ENCODE measurements around the gene KRT33B.
"Not testable (repeated sequence)": the region's sequence is repeated elsewhere in the genome, so short reads cannot be mapped to it uniquely, and the experiment has no call there.

KRT33B gene

GRCh38 chr17:41402161-41402560 is 32.5 kb upstream of the KRT33B start:
- Mint-ChIP-seq H3K9me3 (ENCODE audit: low read depth) (no peaks in the 10 kb centered on the region), H3K27ac (no peak overlapping the region), H3K4me1 (ENCODE audit: low read depth) (peaks cover 40% of the 10 kb centered on the region), H3K36me3 (peaks cover 2% of the 10 kb centered on the region), H3K4me3 (no peak overlapping the region), H3K27me3 (no peaks in the 10 kb centered on the region)

- Mint-ChIP-seq H3K27ac (no peak within 1 kb of the TSS), H3K4me3 (no peak within 1 kb of the TSS), H3K4me1 (ENCODE audit: low read depth) (peaks cover 12% of the 10 kb centered on the region), H3K9me3 (ENCODE audit: low read depth) (no peaks in the 10 kb centered on the region), H3K27me3 (no peaks in the 10 kb centered on the region), H3K36me3 (peaks cover 2% of the 10 kb centered on the region)
Observed at GRCh38 chr17:41396996-41397660, 27.5 kb upstream of the KRT33B start, which contains the start of gene KRT31. Gene KRT31, minus strand, starts transcription at chr17:41397608. Its CDS starts 69 bp downstream, at chr17:41397539.

GRCh38 chr17:41396340-41396739 is 26.7 kb upstream of the KRT33B start:
- Mint-ChIP-seq H3K27me3 (peaks cover 2% of the 10 kb centered on the region), H3K4me3 (no peak overlapping the region), H3K36me3 (peaks cover 2% of the 10 kb centered on the region), H3K27ac (no peak overlapping the region), H3K9me3 (ENCODE audit: low read depth) (no peaks in the 10 kb centered on the region), H3K4me1 (ENCODE audit: low read depth) (peaks cover 10% of the 10 kb centered on the region)

- Mint-ChIP-seq H3K4me3 (no peak overlapping the region), H3K27ac (no peak overlapping the region), H3K36me3 (peaks cover 2% of the 10 kb centered on the region), H3K27me3 (peaks cover 2% of the 10 kb centered on the region), H3K9me3 (ENCODE audit: low read depth) (no peaks in the 10 kb centered on the region), H3K4me1 (ENCODE audit: low read depth) (peaks cover 10% of the 10 kb centered on the region)
Observed at GRCh38 chr17:41395611-41396010, 26.0 kb upstream of the KRT33B start.

- H3K27me3 Mint-ChIP-seq; H3K4me3 Mint-ChIP-seq; H3K4me1 Mint-ChIP-seq (ENCODE audit: low read depth): not testable (repeated sequence)
Observed at GRCh38 chr17:41395044-41395443, 25.4 kb upstream of the KRT33B start.

GRCh38 chr17:41394254-41394996 is 24.8 kb upstream of the KRT33B start:
- H3K27ac Mint-ChIP-seq = no peak overlapping the region
- H3K4me3 Mint-ChIP-seq = no peak overlapping the region
- H3K27me3 Mint-ChIP-seq = peaks cover 2% of the 10 kb centered on the region
- H3K36me3 Mint-ChIP-seq = no peaks in the 10 kb centered on the region
- H3K9me3 Mint-ChIP-seq (ENCODE audit: low read depth) = no peaks in the 10 kb centered on the region
- peaks cover 6% of the 10 kb centered on the region for H3K4me1 Mint-ChIP-seq (ENCODE audit: low read depth)

More at GRCh38 chr17:41395044-41395443, 25.4 kb upstream of the KRT33B start:
- H3K9me3 Mint-ChIP-seq (ENCODE audit: low read depth); H3K36me3 Mint-ChIP-seq; H3K27ac Mint-ChIP-seq: not testable (repeated sequence)

- Mint-ChIP-seq H3K27ac (no peak overlapping the region), H3K4me1 (ENCODE audit: low read depth) (peaks cover 4% of the 10 kb centered on the region), H3K27me3 (peaks cover 2% of the 10 kb centered on the region), H3K9me3 (ENCODE audit: low read depth) (no peaks in the 10 kb centered on the region), H3K36me3 (no peaks in the 10 kb centered on the region), H3K4me3 (no peak overlapping the region)
Observed at GRCh38 chr17:41393826-41394225, 24.2 kb upstream of the KRT33B start.

GRCh38 chr17:41393294-41393693 is 23.7 kb upstream of the KRT33B start:
- no peaks in the 10 kb centered on the region for H3K36me3 Mint-ChIP-seq
- H3K27me3 Mint-ChIP-seq = peaks cover 2% of the 10 kb centered on the region
- H3K4me3 Mint-ChIP-seq = no peak overlapping the region
- peaks cover 7% of the 10 kb centered on the region for H3K4me1 Mint-ChIP-seq (ENCODE audit: low read depth)
- no peak overlapping the region for H3K27ac Mint-ChIP-seq
- no peaks in the 10 kb centered on the region for H3K9me3 Mint-ChIP-seq (ENCODE audit: low read depth)

GRCh38 chr17:41392278-41392677 is 22.7 kb upstream of the KRT33B start:
- Mint-ChIP-seq H3K27me3 (peaks cover 2% of the 10 kb centered on the region), H3K4me3 (no peak overlapping the region), H3K27ac (no peak overlapping the region), H3K9me3 (ENCODE audit: low read depth) (no peaks in the 10 kb centered on the region), H3K36me3 (peaks cover 1% of the 10 kb centered on the region), H3K4me1 (ENCODE audit: low read depth) (peaks cover 7% of the 10 kb centered on the region)

- peaks cover 2% of the 10 kb centered on the region for H3K9me3 Mint-ChIP-seq (ENCODE audit: low read depth)
Observed at GRCh38 chr17:41391535-41391934, 21.9 kb upstream of the KRT33B start.

GRCh38 chr17:41390411-41390938 is 20.9 kb upstream of the KRT33B start:
- Mint-ChIP-seq H3K9me3 (ENCODE audit: low read depth) (peaks cover 5% of the 10 kb centered on the region), H3K27me3 (peaks cover 2% of the 10 kb centered on the region), H3K4me1 (ENCODE audit: low read depth) (peaks cover 4% of the 10 kb centered on the region), H3K4me3 (no peak overlapping the region), H3K27ac (no peak overlapping the region), H3K36me3 (peaks cover 5% of the 10 kb centered on the region)

More at GRCh38 chr17:41391535-41391934, 21.9 kb upstream of the KRT33B start:
- peaks cover 4% of the 10 kb centered on the region for H3K36me3 Mint-ChIP-seq
- peaks cover 7% of the 10 kb centered on the region for H3K4me1 Mint-ChIP-seq (ENCODE audit: low read depth)
- H3K27me3 Mint-ChIP-seq = peaks cover 2% of the 10 kb centered on the region
- no peak overlapping the region for H3K4me3 Mint-ChIP-seq
- no peak overlapping the region for H3K27ac Mint-ChIP-seq

GRCh38 chr17:41387670-41388069 is 18.1 kb upstream of the KRT33B start:
- Mint-ChIP-seq H3K36me3 (peaks cover 5% of the 10 kb centered on the region), H3K9me3 (ENCODE audit: low read depth) (peaks cover 5% of the 10 kb centered on the region), H3K4me3 (no peak overlapping the region), H3K27ac (no peak overlapping the region), H3K4me1 (ENCODE audit: low read depth) (peaks cover 4% of the 10 kb centered on the region), H3K27me3 (peaks cover 2% of the 10 kb centered on the region)

- H3K4me1 Mint-ChIP-seq (ENCODE audit: low read depth) = peaks cover 4% of the 10 kb centered on the region
- no peak overlapping the region for H3K4me3 Mint-ChIP-seq
- H3K36me3 Mint-ChIP-seq = peaks cover 5% of the 10 kb centered on the region
- H3K9me3 Mint-ChIP-seq (ENCODE audit: low read depth) = peaks cover 5% of the 10 kb centered on the region
- H3K27me3 Mint-ChIP-seq = no peaks in the 10 kb centered on the region
- H3K27ac Mint-ChIP-seq = no peak overlapping the region
Observed at GRCh38 chr17:41386227-41386626, 16.6 kb upstream of the KRT33B start.

- peaks cover 5% of the 10 kb centered on the region for H3K36me3 Mint-ChIP-seq
- H3K9me3 Mint-ChIP-seq (ENCODE audit: low read depth) = peaks cover 5% of the 10 kb centered on the region
- H3K27ac Mint-ChIP-seq = no peak overlapping the region
- peaks cover 7% of the 10 kb centered on the region for H3K4me1 Mint-ChIP-seq (ENCODE audit: low read depth)
- no peaks in the 10 kb centered on the region for H3K27me3 Mint-ChIP-seq
- H3K4me3 Mint-ChIP-seq = no peak overlapping the region
Observed at GRCh38 chr17:41383690-41384089, 14.1 kb upstream of the KRT33B start.

- Mint-ChIP-seq H3K4me1 (ENCODE audit: low read depth) (peaks cover 15% of the 10 kb centered on the region), H3K36me3 (peaks cover 5% of the 10 kb centered on the region), H3K27ac (no peak overlapping the region), H3K9me3 (ENCODE audit: low read depth) (peaks cover 5% of the 10 kb centered on the region), H3K27me3 (no peaks in the 10 kb centered on the region), H3K4me3 (no peak overlapping the region)
Observed at GRCh38 chr17:41382394-41382793, 12.8 kb upstream of the KRT33B start.
